ENCODE data around the gene DNER.

DNER gene

DNA sequence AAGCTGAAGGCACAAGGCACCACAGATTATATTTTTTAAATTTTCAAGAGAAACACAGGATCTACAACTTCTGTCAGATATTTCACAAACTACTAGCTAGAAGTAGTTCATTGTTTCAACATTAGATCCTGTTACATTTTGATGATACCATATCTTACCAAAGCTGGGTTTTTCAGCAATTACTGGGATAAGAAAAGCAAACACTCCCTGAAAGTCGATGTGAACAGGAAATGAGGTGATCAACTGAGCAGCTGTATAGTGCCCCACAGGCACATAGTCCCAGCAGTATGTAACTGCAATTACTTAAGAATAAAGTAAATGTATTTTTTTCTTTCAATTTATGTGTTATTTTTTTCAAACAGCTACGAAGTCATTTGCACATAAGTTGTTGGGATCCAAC is 103.5 kb downstream of the DNER start:
- no peak overlapping the region for H3K4me3 ChIP-seq (ENCODE audit: low read depth, low read length)
- TF ChIP-seq CTCF (IDR thresholded peaks at IDR 0.05; ENCODE audit: low read depth, low read length) = no peak

- H3K4me3 ChIP-seq (ENCODE audit: low read depth, low read length) = no peak overlapping the region
- no peak for TF ChIP-seq CTCF (IDR thresholded peaks at IDR 0.05; ENCODE audit: low read depth, low read length)
Observed at GRCh38 chr2:229610333-229610732, 104.0 kb downstream of the DNER start.

GRCh38 chr2:229601936-229602335 is 112.4 kb downstream of the DNER start:
- H3K4me3 ChIP-seq (ENCODE audit: low read depth, low read length) = no peak overlapping the region
- TF ChIP-seq CTCF (IDR thresholded peaks at IDR 0.05; ENCODE audit: low read depth, low read length) = no peak

- H3K4me3 ChIP-seq (ENCODE audit: low read depth, low read length) = no peak overlapping the region
- no peak for TF ChIP-seq CTCF (IDR thresholded peaks at IDR 0.05; ENCODE audit: low read depth, low read length)
Observed at GRCh38 chr2:229601396-229601795, 113.0 kb downstream of the DNER start.

DNA sequence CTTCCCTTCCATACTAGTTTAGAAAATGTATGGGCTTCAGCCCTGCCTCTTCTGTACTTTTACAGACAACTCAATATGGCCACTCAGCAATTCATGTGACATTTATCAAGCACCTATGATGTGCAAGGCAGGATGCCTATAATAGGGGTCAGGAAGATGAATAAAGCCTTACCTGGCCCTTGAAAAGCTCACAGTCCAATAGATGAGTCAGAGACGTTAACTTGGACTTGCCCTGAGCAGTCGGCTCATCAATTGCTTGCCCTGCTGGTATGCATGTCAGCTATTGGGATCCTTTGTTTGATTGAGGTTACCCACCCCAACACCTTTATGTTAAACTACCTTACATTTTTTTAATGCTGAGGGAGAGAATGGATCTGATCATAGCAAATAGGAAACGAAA is 116.1 kb downstream of the DNER start:
- H3K4me3 ChIP-seq (ENCODE audit: low read depth, low read length) = no peak overlapping the region
- TF ChIP-seq CTCF (IDR thresholded peaks at IDR 0.05; ENCODE audit: low read depth, low read length) = no peak

DNA sequence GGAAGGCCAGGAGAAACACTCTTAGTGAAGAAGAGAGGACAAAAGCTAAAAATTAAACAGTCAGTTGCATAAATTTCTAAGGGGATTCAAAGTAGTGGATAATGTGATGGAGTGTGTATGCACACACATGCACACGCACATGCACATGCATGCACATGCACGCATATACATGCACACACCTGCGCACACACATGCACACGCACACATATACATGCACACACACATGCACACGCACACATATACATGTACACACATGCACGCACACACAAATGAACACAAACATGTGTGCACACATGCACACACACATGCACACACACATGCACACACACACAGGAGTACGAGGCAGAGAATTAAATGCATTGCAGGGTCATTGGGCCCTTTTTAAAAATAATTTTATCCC is 117.6 kb downstream of the DNER start:
- TF ChIP-seq CTCF (IDR thresholded peaks at IDR 0.05; ENCODE audit: low read depth, low read length) = no peak

GRCh38 chr2:229591611-229592010 is 122.7 kb downstream of the DNER start:
- H3K4me3 ChIP-seq (ENCODE audit: low read depth, low read length) = no peak overlapping the region
- TF ChIP-seq CTCF (IDR thresholded peaks at IDR 0.05; ENCODE audit: low read depth, low read length) = no peak

More for the DNA sequence above, 117.6 kb downstream of the DNER start:
- no peak overlapping the region for H3K4me3 ChIP-seq (ENCODE audit: low read depth, low read length)

Data from WI38 (cell line).